Endometrium (tissue), 2 donors: Measurements from ENCODE around the gene MUC15.
"Not testable (repeated sequence)": the region's sequence is repeated elsewhere in the genome, so short reads cannot be mapped to it uniquely, and the experiment has no call there.

Experiments used
- FAIRE-seq: peaks from 2 replicates; lab custom pipeline; 2012; peaks lifted over from hg19 to GRCh38; lab: Jason Lieb, UNC
- donor health status: control.
- donor health status: control.

MUC15 gene, protein sequence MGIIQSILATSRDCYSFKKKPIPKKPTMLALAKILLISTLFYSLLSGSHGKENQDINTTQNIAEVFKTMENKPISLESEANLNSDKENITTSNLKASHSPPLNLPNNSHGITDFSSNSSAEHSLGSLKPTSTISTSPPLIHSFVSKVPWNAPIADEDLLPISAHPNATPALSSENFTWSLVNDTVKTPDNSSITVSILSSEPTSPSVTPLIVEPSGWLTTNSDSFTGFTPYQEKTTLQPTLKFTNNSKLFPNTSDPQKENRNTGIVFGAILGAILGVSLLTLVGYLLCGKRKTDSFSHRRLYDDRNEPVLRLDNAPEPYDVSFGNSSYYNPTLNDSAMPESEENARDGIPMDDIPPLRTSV

DNA sequence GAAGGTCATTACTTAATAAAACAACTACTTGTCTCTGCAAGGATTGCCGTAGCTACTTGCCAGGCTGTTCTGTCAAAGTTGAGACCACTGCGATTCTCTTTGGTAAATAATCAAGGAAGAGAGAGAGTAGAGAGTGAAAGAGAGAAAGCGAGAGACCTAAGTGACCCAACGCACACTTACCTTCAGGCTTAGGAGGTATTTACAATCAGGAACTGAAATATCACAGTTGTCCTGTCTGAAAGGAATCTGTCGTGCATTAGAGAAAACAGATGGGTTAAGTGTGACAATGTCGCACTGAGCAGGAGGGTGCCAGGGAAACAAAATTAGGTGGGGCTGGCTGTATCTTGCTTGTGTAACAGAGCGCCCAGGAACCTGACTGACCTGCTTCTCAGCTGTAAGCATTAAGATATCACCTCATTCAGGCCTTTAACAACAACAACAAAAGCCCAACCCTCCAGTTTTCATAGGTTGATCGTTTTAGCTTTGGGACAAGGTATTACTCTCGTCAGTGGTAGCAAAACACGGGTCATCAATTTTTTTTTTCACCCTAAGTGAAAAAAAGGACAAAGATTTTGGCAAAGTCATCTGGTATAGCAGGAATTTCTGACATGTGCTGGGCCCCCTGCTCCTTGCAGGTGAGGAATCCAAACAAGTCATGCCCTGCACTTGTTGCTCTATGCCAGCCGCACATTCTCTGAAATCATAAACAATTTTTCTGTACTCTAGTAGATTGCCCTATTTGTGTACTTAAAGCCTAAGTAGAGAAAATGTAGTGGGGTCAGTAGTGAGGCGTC is at the start of gene MUC15:
Gene MUC15 (minus strand): TSS at position 403 of the 794 bp plus-strand sequence. CDS start 5,169 bp downstream, outside the sequence.
- no peak for FAIRE-seq

DNA sequence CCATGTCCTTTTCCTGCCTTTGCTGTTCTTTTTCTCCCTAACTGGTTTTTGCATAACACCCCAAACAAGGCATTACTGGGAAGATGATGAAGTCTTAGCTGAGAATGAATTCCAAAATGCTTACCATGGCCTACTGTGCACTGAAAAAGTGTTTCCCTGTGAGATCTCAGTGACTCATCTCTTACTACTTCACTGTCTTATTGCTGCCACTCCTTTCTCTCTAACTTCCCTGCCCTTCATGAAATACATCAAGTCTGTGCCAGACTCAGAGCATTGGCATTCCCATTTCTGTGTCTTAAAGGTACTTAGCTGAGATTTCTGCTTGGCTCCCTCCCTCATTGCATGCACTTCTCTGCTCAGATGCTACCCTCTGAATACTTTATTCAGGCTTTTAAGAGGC is 49.1 kb upstream of the MUC15 start:
- FAIRE-seq = no peak

DNA sequence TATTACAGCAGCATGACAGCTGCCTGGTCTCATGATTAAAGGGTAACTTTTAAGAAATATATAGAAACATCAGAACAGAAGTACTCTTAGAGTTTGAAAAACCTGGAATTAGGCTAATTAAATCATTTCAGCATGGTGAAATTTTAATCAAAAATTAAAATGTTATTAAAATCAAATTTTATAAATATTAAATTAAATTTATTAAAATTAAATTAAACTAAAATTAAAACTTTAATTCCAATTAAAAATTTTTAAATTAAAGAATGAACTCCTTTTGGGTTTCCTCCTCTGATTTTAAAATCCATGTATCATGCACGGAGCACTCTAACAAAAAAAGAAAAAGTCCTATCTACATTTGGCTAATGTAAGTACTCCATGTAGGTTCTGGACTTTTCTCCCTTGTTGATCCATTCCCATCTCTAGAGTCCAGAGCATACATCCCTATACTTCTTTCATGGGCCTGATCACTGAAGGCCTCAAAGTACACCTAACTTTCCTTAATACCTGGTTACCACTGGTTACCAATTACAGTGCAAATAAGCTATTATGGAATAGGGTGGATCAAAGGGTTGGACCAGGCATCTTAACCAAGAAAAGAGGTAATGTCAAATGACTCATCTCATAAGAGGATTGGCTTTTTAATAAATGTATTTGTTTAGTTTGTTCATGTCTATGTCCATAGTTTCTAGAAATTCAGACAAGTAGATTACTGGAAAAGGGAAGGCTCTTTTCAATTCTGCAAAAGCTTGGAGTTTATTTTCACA is 48.4 kb upstream of the MUC15 start:
- no peak for FAIRE-seq

DNA sequence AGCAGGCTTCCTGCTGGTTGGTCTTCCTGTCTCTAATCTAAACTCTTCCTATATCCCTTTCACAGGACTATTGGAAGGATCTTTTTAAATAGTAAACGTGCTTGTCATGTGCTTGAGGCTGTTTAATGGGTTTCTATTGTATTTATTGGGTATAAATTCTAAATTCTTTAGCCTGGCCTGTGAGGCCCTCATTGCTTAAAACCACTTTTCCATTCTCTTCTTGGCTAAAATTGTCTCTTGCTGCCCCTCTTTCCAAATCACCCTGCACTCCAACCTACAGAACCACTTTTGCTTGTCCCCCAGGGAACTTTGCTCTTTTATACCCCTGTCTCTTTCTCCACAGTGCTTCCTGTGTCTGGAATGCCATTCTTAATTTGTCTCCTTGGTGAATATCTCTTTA is 46.4 kb upstream of the MUC15 start:
- FAIRE-seq = no peak

DNA sequence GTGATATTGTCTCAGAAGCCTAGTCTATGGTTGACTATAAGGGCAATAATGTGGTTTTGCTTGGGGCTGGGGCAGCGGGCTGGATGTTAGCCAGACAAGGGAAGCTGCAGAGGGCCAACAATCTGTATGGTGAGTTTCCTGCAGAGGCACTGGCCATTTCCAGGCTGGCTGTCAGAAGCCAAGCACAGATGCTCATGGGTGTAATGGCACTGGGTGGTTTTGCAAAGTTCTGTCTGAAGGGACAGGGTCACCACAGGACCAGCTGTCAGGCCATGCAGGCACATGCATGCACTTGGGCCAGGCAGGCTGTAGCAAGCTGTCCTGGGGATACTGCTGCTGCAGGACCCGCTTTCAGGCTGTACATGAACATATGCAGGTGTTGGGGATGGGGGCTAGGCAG is 41.7 kb upstream of the MUC15 start:
- no peak for FAIRE-seq

DNA sequence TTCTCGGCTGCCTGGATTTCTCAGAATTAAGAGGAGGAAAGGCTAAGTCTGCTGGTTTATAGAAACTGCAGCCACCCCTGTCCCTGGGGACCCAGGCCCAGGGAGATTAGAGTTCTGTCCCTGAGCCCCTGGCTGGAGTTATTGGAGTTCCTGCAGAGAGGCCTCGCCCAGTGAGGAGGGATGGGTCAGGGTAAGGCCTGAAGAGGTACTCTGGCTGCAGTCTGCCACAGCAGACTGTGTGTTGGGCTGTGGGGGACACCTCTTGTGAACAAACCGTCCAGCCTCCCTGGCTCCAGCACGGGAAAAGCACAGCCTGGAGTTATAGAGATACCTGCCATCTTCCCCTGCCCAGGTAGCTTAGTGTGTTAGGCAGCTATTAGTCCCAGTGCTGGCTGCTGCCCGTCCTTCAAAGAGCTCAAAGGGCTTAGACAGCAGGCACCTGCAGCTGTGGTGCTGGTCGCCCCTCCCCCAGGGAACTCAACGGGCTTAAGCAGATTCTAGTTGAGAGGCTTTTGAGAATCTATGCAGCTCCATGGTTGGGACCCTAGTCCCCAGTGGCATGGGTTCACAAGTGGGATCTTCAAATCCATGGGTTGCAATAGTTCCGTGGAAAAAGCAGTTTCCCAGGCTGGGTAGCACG is 36.6 kb upstream of the MUC15 start:
- no peak for FAIRE-seq

DNA sequence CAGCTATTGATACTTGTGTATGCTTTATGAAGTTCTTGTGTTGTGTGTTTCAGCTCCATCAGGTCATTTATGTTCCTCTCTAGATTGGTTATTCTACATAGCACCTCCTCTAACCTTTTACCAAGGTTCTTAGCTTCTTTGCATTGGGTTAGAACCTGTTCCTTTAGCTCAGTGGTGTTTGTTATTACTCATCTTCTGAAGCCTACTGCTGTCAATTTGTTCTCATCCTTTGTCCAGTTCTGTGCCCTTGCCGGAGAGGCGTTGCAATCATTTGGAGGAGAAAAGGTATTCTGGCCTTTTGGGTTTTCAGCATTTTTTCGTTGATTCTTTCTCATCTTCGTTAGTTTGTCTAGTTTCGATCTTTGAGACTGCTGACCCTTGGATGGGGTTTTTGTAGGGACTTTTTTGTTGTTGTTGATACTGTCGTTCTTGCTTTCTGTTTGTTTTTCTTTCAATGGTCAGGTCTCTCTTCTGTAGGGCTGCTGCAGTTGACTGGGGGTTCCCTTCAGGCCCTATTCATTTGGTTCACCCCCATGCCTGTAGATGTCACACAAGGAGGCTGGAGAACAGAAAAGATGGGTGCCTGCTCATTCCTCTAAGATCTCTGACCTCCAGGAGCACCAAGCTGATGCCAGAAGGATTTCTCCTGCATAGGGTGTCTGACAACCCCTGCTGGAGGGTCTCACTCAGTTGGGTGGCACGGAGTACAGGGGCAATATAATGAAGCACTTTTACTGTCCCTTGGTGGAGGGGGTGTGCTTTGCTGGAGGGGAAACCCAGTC is 35.9 kb upstream of the MUC15 start:
- FAIRE-seq = no peak

DNA sequence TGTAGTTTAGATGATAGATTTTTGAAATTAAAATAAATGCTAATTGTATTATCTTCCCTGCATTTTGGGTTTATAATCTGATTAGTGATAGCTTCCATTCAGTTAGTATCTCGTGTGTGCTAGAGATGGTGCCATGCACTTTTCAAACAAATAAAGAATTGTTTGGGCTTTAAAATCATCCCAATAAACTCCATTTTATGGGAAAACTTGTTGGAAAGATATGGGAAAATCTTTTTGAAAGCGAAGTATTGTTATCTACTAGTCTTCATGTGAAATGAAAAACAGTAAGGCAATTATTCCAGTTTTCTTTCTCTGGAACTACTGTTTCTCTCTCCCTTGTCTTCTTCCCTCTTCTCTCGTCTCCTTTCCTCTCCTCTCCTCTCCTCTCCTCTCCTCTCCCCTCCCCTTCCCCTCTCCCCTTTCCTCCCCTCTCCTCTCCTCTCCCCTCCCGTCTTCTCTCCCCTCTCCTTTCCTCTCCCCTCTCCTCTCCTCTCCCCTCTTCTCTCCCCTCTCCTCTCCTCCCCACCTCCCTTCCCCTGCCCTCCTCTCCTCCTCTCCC is 27.9 kb upstream of the MUC15 start:
- FAIRE-seq = no peak

DNA sequence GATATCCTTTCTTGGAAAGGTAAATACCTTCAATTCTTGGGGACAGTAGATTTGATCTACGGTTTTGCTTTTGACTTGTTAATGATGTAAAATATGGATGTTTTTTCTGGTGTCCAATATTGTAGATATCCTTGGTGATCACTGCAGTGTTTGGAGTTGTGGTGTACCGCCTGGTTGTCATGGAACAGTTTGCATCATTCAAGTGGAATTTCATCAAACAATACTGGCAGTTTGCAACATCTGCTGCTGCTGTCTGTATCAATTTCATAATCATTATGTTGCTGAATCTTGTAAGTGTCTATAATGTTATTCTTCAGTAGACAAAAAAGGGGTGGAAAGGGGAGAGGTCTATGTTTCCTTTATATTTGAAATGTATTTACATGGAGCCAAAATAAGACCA is 27.4 kb upstream of the MUC15 start:
- no peak for FAIRE-seq

DNA sequence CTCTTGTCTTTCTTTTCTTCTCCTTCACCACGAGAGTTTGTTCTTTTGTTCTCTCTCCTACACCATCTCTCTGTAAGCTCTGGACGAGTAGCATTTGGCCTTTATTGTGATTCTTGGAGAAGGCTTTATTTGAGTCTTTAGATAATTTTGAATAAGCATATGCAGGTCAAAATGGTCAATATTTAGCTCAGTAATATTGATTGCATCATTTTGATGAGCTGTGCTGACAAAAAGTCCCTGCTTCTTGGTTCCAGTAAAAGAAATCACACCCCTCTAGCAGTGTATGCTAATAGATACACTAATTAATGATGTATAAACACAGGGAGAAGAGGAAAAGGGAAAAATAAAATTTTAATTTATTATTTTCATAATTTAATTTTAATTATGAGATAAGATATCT is 25.8 kb upstream of the MUC15 start:
- FAIRE-seq = no peak

DNA sequence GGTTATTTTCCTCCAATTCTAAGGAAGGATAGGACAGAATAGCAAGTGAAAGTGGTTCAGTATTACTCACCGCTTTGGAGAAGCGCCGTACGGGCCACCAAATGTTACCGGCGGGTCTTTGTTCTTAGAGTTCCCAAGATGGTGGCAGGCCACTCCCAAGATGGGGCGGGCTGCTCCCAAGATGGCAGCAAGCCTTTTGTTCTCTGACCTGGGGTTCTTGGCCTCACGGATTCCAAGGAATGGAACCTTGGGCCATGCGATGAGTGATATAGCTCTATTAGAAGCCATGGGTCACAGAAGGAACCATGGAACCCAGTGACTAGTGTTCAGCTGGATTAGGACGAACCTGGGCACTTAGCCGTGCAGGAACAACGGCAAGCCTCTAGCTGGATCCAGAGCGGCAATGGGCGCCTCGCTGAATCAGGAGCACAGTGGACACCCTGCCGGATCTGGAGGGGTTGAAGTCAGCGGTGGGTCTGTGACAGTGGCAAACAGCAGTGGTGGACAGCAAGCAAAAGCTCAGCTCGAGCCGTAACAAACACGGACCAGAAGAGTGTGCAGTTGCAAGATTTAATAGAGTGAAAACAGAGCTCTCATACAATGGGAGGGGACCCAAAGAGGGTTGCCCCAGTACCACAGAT is 25.1 kb upstream of the MUC15 start:
- not testable (repeated sequence) for FAIRE-seq

DNA sequence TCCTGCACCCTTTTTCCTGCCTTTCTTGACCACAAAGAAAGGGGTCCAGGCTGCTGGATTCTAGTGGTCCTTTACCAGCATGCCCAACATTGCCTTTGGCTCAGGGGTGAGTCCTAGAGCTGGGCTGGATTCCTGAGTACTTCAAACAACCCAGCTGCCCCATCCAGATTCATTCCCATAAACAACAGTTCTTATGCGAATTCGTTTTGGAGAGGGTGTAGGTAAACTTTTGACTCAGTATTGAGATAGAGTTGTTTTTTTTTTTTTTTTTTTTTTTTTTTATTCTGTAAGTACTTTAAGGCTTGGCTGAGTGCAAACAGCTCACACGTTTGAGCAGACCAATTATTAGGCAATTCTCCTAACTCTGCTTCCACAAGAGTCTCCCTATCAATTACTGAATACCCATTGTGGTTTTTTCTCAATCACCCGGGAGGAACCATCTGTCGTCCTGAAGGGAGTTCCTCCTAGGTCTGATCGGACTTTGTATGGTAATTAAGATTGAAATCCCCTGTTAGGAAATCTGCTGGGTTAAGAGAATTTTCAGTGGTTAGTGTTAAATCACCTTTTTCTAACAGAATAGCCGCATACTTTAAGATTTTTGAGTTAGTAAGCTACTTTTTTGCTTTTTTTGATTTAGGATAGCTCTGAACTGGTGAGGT is 23.3 kb upstream of the MUC15 start:
- FAIRE-seq = not testable (repeated sequence)

DNA sequence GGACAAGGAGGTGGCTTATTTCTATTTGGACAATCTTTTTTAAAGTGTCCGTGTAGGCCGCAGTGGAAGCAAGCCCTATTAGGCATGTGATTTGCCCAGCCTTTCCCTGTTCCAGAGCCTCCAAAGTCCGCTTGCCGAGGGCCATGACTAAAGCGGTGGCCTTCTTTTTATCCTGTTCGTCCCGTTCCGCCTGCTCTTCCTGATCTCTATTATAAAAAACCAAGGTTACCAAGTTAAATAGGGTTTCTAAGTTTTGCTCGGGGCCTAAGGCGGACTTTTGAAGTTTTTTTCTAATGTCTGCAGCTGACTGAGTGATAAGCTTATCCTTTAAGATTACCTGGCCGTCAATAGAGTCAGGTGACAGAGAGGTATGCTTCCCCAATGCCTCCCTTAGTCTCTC is 21.6 kb upstream of the MUC15 start:
- FAIRE-seq = no peak

DNA sequence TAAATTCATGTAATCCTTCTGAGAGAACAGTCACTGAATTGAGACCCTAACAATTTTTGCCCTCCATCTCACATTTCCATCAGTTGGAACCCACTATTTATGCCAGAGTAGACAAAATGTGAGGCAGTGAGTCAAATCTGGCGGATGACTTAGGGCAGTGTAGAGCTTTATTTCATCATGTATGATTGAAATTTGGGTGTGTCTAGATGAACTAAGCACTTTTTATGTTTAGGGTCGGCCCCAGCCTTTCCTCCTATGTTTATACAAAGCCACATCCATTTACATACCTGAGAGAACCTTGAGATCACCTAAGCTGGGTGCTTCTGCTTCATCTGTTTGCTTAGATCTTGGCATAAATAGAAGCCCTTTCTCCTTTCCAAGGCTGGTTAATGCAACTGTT is 15.0 kb upstream of the MUC15 start:
- no peak for FAIRE-seq

DNA sequence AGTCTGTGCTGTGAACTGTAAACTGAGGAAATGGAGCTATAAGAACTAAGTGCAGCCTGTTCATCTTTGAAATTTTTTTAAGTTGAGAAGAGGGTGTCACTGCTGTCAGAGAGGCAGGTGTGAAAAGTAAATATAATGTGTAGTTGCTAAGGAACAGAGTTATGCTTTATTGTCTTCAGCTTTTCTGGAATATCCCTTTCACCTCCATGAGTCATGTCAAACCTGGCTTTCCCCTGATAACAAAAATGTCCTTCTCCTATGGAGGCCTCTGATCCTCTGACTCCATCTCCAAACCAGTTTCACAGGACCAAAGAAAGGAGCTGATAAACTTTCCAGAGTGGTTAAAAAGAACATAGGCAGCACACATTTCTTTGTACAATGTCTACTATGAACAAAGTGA is 12.8 kb upstream of the MUC15 start:
- FAIRE-seq = no peak

DNA sequence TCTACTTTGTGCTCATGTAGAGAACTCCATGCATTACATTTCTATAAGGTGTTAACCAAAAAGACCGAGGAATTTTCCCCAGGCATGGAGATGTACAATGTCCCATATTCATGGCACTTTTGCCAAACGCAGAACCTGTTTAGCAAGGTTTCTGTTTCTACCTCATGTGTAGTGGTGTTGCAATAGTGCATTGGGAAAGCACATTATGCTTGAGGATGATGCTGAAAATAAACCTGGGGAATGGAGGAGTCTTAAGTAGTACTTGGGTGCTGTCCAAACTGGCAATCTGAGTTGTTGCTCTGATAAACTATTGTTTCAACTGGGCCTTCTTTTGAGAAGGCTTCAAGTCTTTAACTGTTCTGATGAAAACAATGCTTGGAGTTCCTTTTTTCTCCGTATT is 11.5 kb upstream of the MUC15 start:
- no peak for FAIRE-seq

DNA sequence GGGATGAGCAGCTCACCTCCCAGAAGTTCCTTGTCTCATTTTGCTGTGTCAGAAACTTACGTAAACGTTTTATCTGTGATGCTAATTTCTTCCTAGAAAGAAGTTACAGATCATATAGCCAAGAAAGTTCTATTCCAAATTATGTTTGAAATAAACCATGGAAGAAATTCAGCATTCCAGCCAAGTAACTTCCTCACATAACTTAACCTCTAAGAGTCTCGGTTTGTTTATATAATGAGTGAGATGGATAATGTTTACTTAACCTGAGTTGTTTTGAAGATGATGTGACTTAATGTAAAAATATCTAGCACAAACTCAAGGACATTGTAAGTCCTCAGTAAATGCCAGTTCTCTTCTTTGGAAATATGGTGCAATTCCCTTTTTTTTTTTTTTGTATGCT is 8.9 kb upstream of the MUC15 start:
- FAIRE-seq = no peak

DNA sequence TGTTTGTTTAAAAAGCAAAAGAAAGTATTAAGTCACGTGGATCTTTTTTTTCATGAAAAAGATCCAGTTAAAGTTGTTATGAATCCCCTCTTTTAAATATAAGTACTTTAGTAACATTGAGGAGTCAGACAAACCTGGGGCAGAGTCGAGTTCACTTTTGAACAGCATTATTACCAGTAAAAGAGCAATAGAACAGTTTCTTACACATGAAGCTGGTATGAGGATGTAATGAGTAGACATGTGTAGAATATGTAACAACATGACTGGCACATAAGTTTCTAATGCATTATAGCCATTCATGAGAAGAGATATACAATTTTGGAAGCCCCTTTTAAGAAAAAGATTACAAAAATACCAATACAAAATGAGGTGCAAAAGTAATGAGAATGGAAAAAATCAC is 7.6 kb upstream of the MUC15 start:
- FAIRE-seq = no peak

DNA sequence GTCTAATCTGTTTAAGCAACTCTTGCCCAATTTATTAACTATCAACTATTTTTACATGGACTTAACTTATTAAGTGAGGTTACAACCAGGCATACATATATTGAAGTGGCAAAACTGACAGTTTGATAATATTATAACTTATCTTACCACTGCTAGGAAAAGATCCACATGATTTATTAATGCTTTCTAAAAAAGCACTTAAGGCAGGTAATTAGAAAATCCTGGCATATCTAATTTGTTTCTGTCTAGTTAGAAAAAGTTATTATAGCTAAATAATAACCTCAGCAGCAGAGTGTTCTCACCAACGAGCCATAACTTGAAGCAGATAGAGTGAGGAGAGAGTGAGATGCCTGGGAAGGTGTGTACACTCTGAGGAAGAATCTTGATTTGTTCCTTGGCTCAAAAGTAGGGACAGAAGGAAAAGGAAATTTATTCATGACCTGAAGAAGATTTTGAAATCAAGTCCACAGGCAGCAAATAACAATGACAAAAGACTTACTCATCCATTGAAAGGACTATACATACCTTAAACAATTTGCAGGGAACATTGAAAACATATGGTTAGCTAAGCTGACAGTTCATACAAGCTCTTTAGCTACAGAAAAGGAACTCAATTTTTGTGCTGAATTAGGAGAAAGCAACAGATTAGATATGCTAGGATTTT is 7.1 kb upstream of the MUC15 start:
- no peak for FAIRE-seq

DNA sequence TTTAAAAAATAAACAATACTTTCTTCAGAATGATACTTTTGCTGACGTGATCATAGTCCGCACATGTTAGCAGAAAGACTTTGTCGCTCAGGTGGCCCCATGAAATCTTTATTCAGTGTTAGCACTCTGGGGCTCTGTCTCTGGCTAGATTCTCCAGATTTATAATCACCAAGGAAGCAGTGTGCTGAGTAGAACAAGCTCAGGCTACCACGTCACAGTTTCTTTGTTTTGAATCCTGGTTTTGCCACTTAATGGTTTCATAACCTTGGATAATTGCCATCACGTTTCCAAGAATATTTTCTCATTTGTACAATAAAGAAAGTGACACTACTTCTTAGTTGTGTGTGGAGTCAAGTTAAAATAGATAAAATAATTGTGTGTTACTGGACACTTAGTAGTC is 3.9 kb upstream of the MUC15 start:
- no peak for FAIRE-seq
